ENCODE measurements around the gene FAM180B. TPM values are rescaled to one million over a fixed set of nuclear protein-coding genes. Genes with fewer than 3 reads are reported as not detected.

Gene FAM180B
- polyA plus RNA-seq, 1 experiment: not detected

DNA sequence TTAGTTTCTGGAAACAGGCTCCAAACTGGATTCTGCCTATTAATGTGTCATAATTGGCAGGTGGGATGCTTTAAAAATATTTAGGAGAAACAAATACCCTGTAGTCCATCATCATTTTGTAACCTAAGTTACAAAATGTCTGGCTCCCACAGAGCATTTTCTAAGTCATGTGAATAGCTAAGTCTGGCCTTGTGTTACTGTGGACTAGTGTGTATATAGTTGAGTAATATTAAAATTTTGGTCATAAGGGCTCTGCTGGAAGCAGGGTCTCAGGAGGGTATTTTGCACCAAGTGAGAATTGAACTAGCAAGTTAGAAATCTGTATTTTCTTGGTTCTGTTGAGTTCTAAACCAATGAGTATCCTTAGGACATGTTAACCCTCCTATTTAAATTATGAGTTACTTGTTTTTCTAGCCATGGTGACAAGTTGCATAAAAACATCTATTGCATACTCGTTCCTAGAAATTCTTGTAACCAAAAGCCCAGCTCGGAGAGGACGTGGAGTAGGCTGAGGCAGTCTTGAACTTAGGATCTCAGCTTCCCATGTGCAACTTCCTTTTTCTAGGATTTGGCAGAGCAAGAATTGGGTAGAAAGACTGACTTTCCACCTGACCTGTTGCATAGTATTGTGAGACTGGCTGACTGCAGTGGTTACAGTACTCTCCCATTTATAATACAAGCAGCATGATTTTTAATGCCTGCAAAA, 15.7 kb upstream of the FAM180B start:
- ChIA-PET POLR2A (interaction anchor here (0.6 kb wide), 1 partner anchor 39 kb away, joined by 3 read pairs; no protein-coding TSS in a partner anchor), CTCF (no interaction called here)
- no peaks in the 10 kb centered on the region for H3K27me3 ChIP-seq (ENCODE audit: control insufficient read depth, insufficient read depth, low read length)
- H3K4me3 ChIP-seq (ENCODE audit: low read depth, low read length): no peak overlapping the region
- peaks cover 11% of the 10 kb centered on the region for H3K36me3 ChIP-seq (ENCODE audit: control insufficient read depth, insufficient read depth, low read length)
- DNase-seq (ENCODE audit: low read depth): no peak
- TF ChIP-seq, protein P1, sequence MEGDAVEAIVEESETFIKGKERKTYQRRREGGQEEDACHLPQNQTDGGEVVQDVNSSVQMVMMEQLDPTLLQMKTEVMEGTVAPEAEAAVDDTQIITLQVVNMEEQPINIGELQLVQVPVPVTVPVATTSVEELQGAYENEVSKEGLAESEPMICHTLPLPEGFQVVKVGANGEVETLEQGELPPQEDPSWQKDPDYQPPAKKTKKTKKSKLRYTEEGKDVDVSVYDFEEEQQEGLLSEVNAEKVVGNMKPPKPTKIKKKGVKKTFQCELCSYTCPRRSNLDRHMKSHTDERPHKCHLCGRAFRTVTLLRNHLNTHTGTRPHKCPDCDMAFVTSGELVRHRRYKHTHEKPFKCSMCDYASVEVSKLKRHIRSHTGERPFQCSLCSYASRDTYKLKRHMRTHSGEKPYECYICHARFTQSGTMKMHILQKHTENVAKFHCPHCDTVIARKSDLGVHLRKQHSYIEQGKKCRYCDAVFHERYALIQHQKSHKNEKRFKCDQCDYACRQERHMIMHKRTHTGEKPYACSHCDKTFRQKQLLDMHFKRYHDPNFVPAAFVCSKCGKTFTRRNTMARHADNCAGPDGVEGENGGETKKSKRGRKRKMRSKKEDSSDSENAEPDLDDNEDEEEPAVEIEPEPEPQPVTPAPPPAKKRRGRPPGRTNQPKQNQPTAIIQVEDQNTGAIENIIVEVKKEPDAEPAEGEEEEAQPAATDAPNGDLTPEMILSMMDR (IDR thresholded peaks at IDR 0.05; ENCODE audit: insufficient read depth, low read depth, low read length): no peak

DNA sequence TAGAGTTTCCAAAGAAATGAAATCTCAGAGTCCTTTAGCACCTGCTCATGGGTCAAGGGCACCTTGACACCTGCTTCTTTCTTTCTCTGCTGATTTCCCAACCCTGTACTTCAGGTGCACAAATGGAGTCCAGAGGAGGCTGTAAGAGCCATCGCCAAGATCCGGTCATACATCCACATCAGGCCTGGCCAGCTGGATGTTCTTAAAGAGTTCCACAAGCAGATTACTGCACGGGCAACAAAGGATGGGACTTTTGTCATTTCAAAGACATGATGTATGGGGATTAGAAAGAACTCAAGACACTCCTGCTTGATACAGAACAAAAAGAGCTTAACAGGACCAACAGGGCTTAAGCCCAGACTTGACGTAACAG, 15.1 kb upstream of the FAM180B start:
- TF ChIP-seq, protein P1 (IDR thresholded peaks at IDR 0.05; ENCODE audit: insufficient read depth, low read depth, low read length): no peak
- CTCF ChIA-PET: no interaction called here
- DNase-seq (ENCODE audit: low read depth): no peak
- Histone ChIP-seq H3K27me3 (ENCODE audit: control insufficient read depth, insufficient read depth, low read length) (no peaks in the 10 kb centered on the region), H3K4me3 (ENCODE audit: low read depth, low read length) (no peak overlapping the region), H3K36me3 (ENCODE audit: control insufficient read depth, insufficient read depth, low read length) (peaks cover 11% of the 10 kb centered on the region)
- POLR2A ChIA-PET: no interaction called here

DNA sequence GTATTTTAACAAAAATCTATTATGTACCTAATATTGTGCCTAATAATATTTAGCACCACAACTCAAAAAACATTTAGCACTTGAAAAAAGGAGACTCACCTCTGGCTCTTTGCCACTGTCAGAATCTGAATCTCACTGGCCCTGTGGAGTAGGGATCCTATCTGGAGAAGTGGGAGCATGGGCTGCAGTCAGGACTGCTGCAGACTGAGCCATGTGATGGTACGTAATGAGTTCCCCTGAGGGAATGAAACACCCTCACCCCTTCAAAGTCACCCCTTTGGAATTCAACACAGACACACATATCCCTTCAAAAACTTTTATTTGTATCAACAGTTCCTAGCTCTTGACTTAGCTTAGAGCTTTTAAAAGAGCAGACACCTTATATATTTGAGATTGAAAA, 14.6 kb upstream of the FAM180B start:
- peaks cover 11% of the 10 kb centered on the region for H3K36me3 ChIP-seq (ENCODE audit: control insufficient read depth, insufficient read depth, low read length)
- CTCF ChIA-PET: interaction anchor here (1.2 kb wide), 1 partner anchor 45 kb away, joined by 3 read pairs; no protein-coding TSS in a partner anchor
- peak; percentile 42 for DNase-seq (ENCODE audit: low read depth)
- TF ChIP-seq, protein P1 (IDR thresholded peaks at IDR 0.05; ENCODE audit: insufficient read depth, low read depth, low read length): no peak
- H3K4me3 ChIP-seq (ENCODE audit: low read depth, low read length): no peak overlapping the region
- H3K27me3 ChIP-seq (ENCODE audit: control insufficient read depth, insufficient read depth, low read length): no peaks in the 10 kb centered on the region
- POLR2A ChIA-PET: no interaction called here

DNA sequence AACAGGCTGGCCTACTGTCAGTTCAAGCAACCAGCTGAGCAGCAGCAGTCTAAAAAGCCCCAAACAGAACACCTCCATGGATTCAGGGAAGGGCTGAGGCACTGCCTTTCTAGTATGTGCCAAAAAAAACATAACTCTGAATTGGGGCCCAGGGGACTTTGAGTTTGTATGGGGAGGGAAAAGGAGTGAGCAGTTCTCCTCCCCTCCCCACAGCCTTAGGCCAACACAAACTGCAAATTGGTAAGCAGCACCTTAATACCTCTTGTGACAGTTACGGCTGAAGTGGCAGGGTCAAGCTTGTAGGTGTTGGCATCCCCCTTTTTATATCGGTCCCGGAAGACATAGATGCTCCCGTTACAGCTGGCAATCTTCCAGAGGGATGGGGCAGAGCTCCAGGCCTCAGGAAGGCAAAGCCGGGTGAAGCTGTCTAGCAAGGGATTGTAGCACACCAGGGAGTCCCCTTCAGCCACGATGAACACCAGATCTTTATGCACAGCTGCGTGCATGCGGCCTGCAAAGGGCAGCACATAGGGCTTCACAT, 13.7 kb upstream of the FAM180B start:
- DNase-seq (ENCODE audit: low read depth): no peak
- H3K36me3 ChIP-seq (ENCODE audit: control insufficient read depth, insufficient read depth, low read length): peaks cover 11% of the 10 kb centered on the region
- H3K4me3 ChIP-seq (ENCODE audit: low read depth, low read length): no peak overlapping the region
- TF ChIP-seq, protein P1 (IDR thresholded peaks at IDR 0.05; ENCODE audit: insufficient read depth, low read depth, low read length): no peak
- H3K27me3 ChIP-seq (ENCODE audit: control insufficient read depth, insufficient read depth, low read length): no peaks in the 10 kb centered on the region
- ChIA-PET POLR2A (no interaction called here), CTCF (interaction anchor here (1.2 kb wide), 1 partner anchor 44 kb away, joined by 3 read pairs; no protein-coding TSS in a partner anchor)

DNA sequence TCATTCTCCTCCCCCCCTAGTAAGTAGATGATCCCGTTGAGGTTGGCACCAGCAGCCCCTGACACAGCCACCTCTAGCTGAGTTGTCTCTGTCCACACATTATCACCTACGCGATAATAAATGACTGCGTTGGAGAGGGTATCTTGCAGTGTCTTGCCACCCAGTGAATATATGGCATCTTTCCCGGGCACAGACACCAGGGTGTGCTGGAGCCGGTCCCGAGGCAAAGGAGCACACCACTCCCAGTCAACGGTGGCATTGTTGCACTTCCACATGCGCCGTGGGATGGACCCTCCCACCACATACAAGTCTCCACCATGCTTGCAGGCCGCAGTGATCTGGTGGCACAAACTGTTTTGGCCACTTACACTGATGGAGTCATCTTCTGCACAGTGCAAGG, 13.2 kb upstream of the FAM180B start:
- CTCF ChIA-PET: no interaction called here
- POLR2A ChIA-PET: no interaction called here
- Histone ChIP-seq H3K36me3 (ENCODE audit: control insufficient read depth, insufficient read depth, low read length) (peaks cover 11% of the 10 kb centered on the region), H3K4me3 (ENCODE audit: low read depth, low read length) (no peak overlapping the region), H3K27me3 (ENCODE audit: control insufficient read depth, insufficient read depth, low read length) (no peaks in the 10 kb centered on the region)
- DNase-seq (ENCODE audit: low read depth): no peak
- TF ChIP-seq, protein P1 (IDR thresholded peaks at IDR 0.05; ENCODE audit: insufficient read depth, low read depth, low read length): no peak

Measured in BJ (cell line).